Activated CD4-positive, CD25-positive, alpha-beta regulatory T cell treated with anti-CD3 and anti-CD28 coated beads, Interleukin-2, amount 50 U/mL, for 16 hours (primary cell): ENCODE measurements around the gene AADACL3.
"Not testable (repeated sequence)": the region's sequence is repeated elsewhere in the genome, so short reads cannot be mapped to it uniquely, and the experiment has no call there.

ENCODE experiments used
- DNase-seq: peaks from one replicate; pipeline ENCODE4 v3.0.0-alpha.2; 2020; ENCODE audit warnings: low read depth, low spot score

The AADACL3 gene

DNA sequence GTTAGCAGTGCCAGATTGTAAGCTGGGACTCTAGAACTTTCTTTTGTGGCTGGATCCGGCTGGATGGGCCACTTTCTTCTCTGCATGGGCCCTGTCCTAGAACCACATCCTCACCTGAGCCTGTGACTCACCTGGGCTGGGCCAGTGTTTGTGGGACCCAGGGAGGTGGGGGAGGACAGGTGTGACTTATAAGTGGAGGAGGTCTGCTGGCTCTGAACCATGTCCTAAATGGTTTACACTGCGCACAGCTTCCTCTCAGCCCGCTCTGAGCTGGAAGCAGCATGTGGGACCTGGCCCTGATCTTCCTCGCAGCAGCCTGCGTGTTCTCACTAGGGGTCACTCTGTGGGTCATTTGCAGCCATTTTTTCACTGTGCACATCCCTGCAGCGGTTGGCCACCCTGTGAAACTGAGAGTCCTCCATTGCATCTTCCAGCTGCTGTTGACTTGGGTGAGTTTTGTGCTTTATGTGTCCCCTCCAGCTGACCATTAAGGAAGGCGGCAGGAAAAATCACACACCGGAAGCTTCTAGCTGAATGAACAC, at the start of gene AADACL3:
Gene AADACL3 (plus strand): TSS at position 215 of the 542 bp plus-strand sequence. CDS start 67 bp downstream, at position 282.
- DNase-seq, result no peak

GRCh38 chr1:12666141-12666735, 49.7 kb upstream of the AADACL3 start:
- no peak for DNase-seq

- no peak for DNase-seq
These were observed 46.3 kb upstream of the AADACL3 start for GRCh38 chr1:12669529-12670068.

DNA sequence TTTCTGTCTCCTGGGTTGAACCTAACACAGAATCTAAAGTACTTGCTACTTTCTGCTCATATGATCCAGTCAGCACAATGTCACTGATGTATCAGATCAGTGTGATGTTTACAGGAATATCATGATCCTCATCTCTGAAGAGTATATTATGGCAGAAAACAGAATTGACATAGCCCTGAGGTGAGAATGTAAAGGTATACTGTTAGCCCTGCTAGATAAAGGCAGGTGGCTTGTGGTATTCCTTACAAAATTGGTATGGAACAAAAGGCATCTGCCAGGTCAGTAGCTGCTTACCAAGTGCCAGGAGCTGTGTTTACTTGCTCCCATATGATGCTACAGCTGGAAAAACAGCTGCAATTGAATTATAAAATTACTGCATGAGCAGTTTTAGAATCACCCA, 41.6 kb upstream of the AADACL3 start:
- DNase-seq, result no peak

DNA sequence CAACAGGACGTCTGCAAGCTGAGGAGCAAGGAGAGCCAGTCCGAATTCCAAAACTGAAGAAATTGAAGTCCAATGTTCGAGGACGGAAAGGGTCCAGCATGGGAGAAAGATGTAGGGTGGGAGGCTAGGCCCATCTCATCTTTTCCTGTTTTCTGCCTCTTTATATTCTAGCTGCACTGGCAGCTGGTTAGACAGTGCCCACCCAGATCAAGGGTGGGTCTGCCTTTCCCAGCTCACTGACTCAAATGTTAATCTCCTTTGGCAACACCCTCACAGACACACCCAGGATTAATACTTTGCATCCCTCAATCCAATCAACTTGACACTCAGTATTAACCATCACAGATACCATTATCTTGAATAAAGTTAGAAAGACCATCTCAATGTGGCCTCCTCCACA, 39.8 kb upstream of the AADACL3 start:
- not testable (repeated sequence) for DNase-seq

GRCh38 chr1:12677565-12677964, 38.3 kb upstream of the AADACL3 start:
- DNase-seq, result no peak

DNA sequence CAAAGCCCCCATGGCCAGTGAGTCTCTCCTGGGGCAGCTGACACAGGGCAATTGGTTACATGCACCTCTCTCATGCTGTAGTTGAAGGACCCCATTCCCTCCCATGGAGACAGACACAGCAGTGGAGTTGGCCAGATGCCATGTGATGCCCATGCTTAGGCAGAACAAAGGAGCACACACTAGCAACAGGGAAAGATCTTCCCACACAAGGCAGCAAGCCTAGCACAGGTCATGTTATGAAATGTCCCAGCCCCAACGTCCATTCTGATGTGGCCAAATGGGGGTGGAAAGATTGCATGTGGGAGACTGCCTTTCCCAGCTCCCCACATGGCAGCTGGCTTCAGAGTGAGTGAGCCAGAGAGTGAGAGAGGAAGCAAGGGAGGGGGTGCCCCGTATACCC, 37.6 kb upstream of the AADACL3 start:
- no peak for DNase-seq

DNA sequence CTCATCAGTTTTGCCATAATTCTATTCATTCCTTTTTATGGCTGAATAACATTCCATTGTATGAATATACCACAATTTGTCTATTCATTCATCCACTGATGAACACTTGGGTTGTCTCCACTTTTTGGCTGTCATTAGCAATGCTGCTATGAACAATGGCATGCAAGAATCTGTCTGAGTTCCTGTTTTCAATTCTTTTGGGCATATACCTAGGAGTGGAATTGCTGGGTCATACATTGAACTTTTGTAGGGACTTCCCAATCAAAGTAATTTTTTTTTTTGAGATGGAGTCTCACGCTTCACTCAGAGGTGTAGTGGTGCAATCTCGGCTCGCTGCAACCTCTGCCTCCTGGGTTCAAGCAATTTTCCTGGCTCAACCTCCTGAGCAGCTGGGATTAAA, 37.1 kb upstream of the AADACL3 start:
- no peak for DNase-seq

DNA sequence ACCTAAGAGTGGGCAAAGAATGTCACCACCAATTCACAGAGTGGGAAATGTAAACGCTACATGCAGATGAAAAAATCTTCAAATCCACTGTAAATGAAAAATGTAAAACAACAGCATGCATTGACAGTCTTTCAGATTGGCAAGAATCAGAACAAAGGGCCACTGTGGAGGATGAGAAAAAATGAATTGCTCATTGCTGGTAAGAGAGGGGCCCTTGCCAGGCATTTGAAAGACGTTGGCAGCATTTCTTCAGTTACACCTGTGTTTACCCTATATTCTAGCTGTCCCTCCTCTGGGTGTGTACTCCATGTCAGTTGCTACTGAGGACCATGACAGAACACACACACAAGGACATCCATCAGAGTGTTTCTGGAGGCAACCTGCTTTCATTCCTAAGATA, 25.8 kb upstream of the AADACL3 start:
- DNase-seq, result no peak

DNA sequence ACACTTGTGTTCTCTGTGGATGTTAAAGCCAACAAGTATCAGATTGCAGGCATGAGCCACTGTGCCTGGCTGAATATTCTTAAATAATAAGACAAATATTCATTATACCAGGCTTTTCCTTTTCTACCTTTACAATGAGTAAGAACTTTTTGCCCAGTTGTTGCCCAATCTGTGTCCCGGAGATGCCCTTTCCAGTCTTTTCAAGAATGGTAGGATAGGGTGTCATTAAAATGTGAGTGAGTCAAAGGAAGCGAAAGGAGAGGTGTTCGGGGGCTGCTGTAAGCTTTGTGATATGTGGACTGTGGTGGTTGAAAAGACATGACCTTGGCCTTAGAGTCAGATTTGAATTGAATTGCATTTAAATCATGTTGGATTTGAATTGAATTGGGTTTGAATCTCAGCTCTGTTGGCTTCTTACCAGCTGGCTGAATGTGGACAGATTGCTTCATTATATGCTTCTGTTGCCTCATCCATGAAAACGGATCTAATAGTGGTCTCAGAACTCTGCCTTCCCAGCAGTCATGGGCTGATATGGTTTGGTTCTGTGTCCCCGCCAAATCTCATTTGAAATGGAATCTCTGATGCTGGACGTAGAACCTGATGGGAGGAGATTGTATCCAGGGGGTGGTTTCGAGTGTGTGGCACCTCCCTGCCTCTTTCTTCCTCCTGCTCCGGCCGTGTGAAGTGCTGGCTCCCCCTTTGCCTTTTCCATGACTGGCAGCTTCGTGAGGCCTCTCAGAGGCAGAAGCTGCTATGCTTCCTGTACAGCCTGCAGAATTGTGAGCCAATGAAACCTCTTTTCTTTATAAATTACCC, 22.7 kb upstream of the AADACL3 start:
- DNase-seq, result no peak

GRCh38 chr1:12696658-12697057, 19.3 kb upstream of the AADACL3 start:
- no peak for DNase-seq

GRCh38 chr1:12697397-12697796, 18.5 kb upstream of the AADACL3 start:
- DNase-seq, result no peak

- no peak for DNase-seq
These were observed 12.0 kb upstream of the AADACL3 start for GRCh38 chr1:12703821-12704451.

DNA sequence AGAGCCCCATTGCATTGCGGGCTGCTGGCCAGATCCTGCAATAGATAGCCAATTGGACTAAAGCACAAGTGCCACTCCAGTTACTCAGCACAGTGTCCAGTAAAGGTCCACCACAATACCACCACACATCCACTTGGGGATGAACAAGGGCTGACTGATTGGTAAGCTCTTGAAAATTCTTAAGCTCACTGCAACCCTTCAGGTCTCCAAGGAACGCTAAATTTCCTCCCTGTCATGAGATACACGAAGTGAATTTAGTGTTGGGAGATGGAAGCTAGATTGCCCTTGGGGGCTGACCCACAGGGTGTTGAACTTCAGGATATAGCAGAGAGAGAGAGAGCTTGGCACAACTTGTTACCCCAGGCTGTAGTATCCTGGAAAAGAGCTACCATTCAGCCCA, 9.8 kb upstream of the AADACL3 start:
- DNase-seq, result no peak

DNA sequence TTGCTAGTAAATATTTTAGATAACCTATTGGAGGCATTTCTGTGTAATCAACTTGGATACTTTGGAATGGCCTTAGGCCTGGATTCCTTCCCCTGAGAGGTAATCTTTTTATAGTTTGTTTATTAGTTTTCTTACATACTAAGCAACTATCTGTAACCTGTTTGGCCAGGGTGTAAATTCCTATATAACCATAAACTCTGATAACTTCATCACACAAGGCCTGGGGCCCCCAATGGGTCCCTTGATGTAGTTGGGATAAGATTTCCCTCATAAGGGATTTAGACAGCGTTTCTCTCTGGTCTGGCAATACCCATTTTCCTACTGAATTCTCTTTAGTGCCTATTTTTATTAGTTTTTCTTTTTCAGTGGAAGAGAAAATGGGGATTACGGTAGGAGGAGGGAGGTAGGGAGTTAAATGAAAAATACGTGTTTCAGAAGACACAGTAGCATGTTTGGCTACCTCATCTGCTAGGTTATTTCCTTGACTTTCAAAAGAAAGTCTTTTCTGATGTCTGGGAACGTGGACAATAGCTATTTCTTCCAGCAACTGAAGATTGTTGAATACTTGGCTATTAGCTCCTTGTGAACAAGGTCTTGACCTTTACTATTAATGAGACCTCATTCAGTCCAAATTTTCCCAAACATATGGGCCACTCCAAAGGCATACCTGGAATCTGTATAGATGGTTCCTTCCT, 7.4 kb upstream of the AADACL3 start:
- DNase-seq, result no peak

GRCh38 chr1:12709091-12709491, 6.8 kb upstream of the AADACL3 start:
- no peak for DNase-seq

DNA sequence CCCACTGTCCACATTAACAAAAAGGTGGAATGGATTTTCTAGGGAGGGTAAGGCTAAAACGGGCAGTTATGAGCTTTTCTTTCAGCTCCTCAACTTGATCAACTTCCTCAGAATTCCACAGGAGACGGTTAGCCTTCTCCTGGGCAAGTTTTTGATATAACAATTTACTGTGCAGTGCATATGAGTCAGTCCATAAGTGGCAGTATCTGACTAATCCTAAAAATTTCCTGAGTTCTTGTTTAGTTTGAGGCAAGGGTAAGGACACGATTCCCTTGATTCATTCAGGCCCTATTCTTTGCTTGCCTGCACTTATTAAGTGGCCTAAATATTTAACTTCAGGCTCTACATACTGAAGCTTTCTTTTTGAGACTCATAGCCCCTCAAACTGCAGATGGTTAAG, 6.2 kb upstream of the AADACL3 start:
- DNase-seq, result no peak

DNA sequence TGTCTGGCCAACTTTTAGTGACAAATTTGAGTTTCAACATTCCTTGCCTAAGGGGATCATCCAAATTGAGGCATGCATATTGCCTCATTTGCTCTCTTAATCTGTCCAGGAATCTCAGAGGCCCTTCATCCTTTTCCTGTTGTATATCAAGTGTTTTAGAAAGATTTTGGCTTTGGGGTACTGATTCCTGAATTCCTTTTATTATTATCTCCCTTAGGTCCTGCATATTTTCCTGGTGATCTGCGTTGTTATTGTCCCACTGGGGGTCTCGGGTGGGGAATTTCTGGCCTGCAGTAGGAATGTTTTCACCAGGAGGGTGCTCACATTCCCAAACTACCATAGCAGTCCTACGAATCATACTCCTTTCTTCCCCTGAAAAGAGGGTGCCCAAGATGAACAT, 4.4 kb upstream of the AADACL3 start:
- no peak for DNase-seq

DNA sequence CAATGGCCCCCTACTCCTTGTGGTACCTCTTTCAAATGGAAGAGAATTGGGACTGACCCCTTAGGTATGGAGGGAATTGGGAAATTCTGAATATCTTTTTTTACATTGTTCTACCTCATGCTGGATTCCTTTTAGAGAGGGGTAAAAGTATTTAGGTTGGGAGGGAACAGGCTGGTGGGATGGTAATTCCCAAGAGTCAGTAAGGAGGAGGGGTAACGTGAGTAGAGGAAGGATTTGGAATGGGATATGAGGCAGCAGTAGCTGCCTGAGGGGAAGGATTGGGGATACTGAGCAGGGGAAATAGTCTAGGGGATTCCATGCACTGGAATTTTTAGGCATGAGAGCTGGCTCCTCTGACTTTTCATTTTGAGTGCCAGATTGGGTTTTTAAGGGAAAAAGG, 3.8 kb upstream of the AADACL3 start:
- DNase-seq, result no peak

- DNase-seq, result no peak
These were observed 3.0 kb upstream of the AADACL3 start for GRCh38 chr1:12712929-12713328.

DNA sequence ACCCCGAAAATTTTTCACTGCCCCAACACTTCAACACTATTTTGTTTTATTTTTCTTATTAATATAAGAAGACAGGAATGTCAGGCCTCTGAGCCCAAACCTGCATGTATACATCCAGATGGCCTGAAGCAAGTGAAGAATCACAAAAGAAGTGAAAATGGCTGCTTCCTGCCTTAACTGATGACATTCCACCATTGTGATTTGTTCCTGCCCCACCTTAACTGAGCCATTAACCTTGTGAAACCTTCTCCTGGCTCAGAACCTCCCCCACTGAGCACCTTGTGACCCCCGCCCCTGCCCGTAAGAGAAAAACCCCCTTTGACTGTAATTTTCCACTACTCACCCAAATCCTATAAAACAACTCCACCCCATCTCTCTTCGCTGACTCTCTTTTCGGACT, 2.3 kb upstream of the AADACL3 start:
- DNase-seq, result not testable (repeated sequence)
